GM15510 (cell line): ENCODE measurements around the gene ZP1.

Experiments
- POLR2A ChIP-seq: IDR thresholded peaks from 3 replicates; pipeline ENCODE4 v1.6.1; 2011; ENCODE audit warnings: borderline replicate concordance; ENCODE audit not compliant: insufficient read length; ENCODE audit errors: extremely low read depth

ZP1 gene

GRCh38 chr11:60899046-60899936 is 31.9 kb downstream of the ZP1 start:
- TF ChIP-seq POLR2A: no peak

GRCh38 chr11:60899977-60900376 is 32.6 kb downstream of the ZP1 start:
- no peak for TF ChIP-seq POLR2A

- TF ChIP-seq POLR2A: no peak
These were observed 33.5 kb downstream of the ZP1 start for GRCh38 chr11:60900673-60901404.

- TF ChIP-seq POLR2A: no peak
These were observed 35.3 kb downstream of the ZP1 start for GRCh38 chr11:60902625-60903024.

- no peak for TF ChIP-seq POLR2A
These were observed 37.7 kb downstream of the ZP1 start for GRCh38 chr11:60905047-60905446.

GRCh38 chr11:60905551-60906113 is 38.3 kb downstream of the ZP1 start:
- TF ChIP-seq POLR2A: no peak

GRCh38 chr11:60906132-60906972 is 39.0 kb downstream of the ZP1 start, which contains the start of gene PRPF19:
TSS of gene PRPF19 (minus strand) at chr11:60906585. CDS start at chr11:60906382, 203 bp downstream.
- TF ChIP-seq POLR2A: peak; percentile 87

GRCh38 chr11:60908803-60909202 is 41.5 kb downstream of the ZP1 start:
- no peak for TF ChIP-seq POLR2A

GRCh38 chr11:60910281-60910687 is 42.9 kb downstream of the ZP1 start:
- no peak for TF ChIP-seq POLR2A

GRCh38 chr11:60910711-60911380 is 43.5 kb downstream of the ZP1 start:
- TF ChIP-seq POLR2A: no peak

GRCh38 chr11:60912223-60912850 is 45.0 kb downstream of the ZP1 start:
- TF ChIP-seq POLR2A: no peak

GRCh38 chr11:60912851-60913528 is 45.6 kb downstream of the ZP1 start:
- TF ChIP-seq POLR2A: no peak
